GM23248 (cell line): Measurements from ENCODE around the gene PIGB.

ENCODE experiments used
- EZH2 ChIP-seq: fragments of 200-600 bp; sonication (generic); IDR thresholded peaks from 2 replicates; pipeline ENCODE4 v1.6.1; 2018; ENCODE audit warnings: antibody characterized with exemption, mild to moderate bottlenecking; ENCODE audit not compliant: insufficient read depth, poor library complexity, severe bottlenecking
- EZH2phosphoT487 ChIP-seq: fragments of 200-600 bp; sonication (generic); IDR thresholded peaks from 2 replicates; pipeline ENCODE4 v1.6.1; 2018; ENCODE audit warnings: antibody characterized with exemption, moderate library complexity, mild to moderate bottlenecking, low read depth; ENCODE audit not compliant: insufficient read depth

DNA sequence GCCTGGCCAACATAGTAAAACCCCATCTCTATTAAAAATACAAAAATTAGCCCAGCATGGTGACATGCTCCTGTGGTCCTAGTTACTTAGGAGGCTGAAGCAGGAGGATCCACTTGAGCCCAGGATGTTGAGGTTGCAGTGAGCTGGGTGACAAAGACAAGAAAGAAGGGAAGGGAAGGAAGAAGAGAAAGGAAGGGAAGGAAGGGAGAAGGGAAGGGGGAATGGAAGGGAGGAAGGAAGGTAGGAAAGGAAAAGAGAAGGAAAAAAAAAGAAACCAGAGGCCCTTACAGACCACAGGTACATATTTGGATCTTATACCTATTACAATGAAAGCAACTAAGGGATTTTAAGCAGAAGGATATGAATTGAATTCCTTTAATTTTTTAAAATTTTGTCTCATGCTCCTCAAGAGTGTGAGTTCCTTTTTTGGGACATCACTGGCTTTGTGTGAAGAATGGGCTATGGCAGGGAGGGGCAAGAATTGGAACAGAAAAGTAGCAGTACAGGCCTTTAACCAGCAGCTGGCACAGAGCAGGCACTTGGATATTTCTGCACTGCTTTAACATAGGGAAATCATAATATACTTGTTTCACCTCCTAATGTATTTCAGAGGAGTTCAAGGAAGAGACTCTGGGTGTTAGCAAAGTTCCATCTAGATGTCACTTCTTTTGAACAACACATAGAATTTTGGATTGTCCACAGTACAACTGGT, 37.3 kb upstream of the PIGB start:
- TF ChIP-seq EZH2, result no peak
- TF ChIP-seq EZH2phosphoT487, result no peak
